ENCODE measurements around the gene SCNN1G.

SCNN1G gene

DNA sequence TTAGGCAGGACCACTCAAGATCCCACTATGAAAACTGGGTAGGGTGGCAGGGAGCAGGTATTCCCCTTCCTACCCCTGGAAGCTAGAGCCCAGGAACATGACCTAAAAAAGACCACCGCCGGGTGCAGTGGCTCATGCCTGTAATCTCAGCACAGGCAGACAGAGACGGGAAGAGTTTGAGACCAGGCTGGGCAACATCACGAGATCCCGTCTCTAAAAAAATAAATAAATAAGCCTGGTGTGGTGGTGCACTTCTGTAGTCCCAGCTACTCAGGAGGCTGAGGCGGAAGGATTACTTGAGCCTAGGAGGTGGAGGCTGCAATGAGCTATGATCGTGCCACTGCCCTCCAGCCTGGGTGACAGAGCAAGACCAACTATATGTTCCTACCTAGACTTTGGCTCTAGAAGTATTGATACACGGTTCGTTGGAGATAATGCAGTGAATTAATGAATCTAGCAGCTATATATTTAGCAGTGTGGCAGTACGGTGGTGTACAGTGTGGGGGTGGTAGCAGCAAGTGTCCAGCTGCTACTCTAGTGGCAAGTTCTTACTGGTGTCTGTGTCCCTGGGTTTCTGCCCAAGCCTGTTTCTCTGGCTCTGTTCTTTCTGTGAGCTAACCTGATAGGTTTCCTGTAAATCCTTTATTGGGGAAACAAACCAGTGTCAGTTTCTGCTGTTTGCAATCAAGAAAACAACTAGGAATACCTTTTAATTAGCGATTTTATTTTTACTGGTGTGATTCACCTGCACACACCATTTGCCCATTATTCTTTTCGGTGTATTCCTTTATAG lies 30.0 kb upstream of the SCNN1G start:
- FAIRE-seq = no peak

DNA sequence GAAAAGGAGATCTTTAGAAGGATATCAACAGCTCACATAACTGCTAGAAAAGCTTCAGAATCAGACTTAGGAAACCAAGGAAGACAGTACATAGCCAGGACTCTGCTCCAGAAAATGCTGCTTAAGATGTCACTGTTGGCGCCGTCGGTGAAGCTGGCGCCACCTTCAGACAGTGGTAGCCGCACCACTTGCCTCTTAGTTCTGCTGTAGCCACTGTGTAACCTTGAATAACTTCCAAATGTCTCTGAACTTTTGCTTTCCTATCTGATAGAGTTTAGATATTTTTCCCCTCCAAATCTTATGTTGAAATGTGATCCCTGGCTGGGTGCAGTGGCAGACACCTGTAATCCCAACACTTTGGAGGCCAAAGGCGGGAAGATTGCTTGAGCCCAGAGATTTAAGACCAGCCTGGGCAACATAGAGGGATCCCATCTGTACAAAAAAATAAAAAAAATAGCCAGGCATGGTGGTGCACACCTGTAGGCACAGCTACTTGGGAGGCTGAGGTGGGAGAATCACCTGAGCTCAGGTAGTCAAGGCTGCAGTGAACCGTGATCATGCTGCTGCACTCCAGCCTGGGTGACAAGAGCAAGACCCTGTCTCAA lies 27.0 kb upstream of the SCNN1G start:
- no peak for FAIRE-seq

DNA sequence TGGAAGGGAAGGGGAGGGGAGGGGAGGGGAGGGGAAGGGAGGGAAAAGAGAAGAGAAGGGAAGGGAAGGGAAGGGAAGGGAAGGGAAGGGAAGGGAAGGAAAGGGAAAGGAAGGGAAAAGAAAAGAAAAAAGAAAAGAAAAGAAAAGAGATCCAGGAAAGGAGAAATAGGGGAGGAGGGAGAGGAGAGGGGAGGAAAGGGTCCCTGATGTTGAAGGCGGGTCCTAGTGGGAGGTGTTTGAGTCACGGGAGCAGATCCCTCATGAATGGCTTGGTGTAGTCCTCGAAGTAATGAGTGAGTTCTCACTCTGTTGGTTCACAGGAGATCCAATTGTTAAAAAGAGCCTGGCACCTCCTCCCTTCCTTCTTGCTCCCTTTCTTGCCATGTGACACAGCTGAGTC lies 26.4 kb upstream of the SCNN1G start:
- no peak for FAIRE-seq

DNA sequence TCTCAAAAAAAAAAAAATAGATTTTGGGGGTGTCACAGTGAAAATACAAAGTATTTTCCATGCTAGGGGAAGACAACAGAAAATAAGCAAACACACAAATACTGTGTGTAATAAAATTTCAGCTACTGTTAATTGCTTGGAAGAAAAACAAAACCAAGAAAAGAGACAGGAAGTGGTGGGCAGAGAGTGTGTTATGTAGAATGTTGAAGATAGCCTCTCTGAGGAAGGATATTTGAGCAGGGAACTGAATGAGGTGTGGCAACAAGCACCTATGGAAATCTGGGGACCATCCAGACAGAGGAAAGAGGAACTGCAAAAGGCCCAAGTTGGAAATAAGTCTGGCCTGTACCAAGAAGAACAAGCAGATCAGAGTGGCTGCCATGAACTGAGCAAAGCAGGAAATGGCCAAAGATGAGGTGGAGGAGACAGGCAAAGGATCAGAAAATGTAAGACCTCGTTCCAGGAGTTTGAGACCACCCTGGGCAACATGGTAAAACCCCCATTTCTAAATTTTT lies 25.5 kb upstream of the SCNN1G start:
- no peak for FAIRE-seq

DNA sequence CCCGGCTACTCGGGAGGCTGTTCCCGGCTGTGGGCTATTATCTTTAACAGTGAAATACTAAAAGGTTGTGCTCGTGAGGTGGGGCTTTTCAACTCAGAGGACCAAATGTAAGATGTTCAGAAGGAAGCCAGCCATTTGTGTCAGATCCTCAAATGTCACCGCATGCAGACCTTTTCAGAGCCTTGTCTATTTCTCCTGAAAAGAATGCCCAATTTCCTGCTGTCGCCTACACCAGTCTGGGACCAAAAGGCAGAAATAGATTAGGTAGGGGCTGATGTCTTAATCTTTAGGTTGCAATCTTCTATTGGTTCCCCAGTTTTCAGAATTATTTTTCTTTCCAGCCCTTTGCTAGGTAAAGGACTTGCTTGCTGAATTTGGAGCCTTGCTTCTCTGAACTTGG lies 24.4 kb upstream of the SCNN1G start:
- no peak for FAIRE-seq

DNA sequence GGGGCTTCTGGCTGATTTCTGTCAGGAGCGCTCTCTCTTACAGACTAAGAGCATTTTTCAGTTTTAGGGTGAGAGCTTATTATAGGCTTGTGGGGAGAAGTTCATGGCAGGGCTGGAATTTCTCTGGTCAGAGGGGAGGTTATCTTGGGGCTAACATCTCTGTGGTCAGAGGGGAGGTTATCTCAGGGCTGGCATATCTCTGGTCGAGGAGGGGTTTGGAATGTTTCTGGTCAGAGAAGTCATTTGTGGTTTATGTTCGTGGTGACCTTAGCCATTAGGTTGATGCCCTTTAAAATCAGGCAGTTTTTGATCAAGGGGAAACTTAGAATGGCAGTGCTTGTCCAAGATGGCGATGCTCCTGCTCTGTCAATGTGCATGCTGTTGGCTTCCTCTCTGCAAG lies 22.5 kb upstream of the SCNN1G start:
- no peak for FAIRE-seq

DNA sequence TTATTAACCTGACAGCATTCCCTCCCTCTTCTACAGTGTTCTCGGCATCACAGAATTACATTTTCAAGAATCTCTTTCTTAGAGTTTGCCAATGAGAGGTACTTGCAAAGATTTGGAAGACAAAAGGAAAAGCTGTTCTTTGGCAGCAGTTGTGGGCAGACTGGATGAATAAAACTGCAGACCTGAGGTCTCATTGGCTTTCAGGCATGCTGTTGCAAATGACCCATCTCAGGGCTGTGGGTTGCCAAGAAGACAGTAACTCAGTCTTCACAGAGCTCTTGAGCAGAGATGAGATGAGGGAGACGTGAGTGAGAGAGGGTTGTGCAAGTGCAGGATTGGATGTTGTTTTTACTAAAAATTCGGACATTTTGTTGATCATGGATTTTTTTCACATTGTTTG lies 22.0 kb upstream of the SCNN1G start:
- FAIRE-seq = no peak

DNA sequence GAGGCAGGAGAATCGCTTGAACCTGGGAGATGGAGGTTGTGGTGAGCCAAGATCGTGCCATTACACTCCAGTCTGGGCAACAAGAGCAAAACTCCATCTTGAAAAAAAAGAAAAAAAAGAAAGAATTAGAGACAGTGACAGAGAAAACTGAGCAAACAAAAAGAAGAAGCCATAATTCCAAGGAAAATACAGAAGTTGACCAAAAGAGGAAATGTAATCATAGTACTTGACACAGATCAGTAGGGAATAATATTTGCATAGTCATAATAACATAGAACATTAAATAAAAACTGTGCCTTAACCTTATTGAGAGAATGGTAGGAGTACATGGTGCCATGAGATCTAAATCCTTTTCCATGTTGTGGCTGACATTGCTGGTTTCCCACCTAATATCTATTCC lies 18.6 kb upstream of the SCNN1G start:
- FAIRE-seq = no peak

DNA sequence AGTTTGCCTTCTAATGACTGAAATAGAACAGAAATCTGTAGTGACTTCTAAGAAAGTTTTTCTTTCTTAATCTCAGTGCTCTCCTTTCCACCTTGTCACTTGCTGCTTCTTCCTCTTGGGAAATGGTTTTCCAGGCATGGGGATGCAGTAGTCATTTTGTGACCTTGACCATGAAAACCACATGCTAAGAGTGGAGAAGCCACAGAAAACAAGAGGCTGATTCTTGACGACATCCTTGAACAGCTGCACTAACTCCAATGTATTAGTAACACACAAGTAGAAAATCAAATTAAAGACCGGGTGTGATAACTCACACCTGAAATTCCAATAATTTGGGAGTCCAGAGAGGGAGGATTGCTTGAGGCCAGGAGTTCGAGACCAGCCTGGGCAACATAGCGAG lies 17.8 kb upstream of the SCNN1G start:
- FAIRE-seq = no peak

DNA sequence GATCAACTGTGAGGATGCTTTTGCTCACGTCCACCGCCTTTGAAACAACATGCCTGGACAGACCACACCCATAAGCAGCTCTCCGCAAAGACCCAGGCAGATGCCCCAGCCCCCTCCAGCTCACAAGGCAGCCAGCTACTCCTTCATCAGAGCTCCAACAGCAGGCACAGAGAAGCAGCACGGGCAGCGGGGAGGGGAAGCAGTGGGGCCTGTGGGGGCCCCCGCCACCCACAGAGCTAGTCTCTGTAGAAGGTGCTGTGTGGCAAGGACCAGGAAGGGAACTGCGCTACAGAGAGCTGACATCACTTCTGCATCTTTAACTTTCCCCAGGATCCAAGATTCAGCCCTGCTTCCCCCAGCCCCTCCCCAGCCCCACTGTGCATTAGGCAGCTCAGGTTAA lies 10.0 kb upstream of the SCNN1G start:
- FAIRE-seq = no peak

DNA sequence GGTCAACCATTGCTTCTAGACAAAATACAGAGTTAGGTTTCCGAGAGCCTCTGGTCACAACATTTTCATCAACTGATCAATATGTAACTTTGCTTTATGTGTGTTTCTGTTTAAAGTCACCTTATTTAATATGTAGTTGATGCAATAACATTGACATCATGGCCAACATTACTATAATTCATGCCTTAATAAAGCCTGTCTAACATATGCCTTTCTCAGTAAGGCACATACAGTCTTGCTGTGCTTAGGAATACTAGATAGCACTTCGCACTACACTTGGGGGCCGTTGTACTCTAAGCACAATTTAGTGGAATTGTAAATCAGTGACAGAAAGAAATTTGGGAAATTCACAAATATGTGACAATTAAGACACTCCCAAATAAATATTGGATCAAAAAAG lies 9.6 kb upstream of the SCNN1G start:
- FAIRE-seq = no peak

DNA sequence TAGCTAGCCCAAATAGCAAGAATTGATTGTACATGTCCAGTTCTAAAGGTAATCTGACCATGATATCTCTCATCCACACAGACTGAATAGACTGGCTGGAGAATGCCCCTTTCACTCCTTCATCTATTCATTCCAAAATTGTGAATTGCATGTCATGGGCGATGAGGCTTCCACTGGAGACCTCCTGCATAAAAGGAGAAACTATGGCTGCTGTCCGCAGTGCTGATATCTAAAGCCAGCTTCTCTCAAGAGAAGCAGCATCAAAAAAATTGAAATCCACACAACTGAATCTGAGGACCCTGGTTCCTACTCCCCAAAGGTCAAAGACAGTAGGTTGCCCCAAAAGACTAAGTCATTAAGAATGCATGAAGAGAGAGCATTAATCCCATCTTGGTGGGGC lies 7.9 kb upstream of the SCNN1G start:
- no peak for FAIRE-seq

DNA sequence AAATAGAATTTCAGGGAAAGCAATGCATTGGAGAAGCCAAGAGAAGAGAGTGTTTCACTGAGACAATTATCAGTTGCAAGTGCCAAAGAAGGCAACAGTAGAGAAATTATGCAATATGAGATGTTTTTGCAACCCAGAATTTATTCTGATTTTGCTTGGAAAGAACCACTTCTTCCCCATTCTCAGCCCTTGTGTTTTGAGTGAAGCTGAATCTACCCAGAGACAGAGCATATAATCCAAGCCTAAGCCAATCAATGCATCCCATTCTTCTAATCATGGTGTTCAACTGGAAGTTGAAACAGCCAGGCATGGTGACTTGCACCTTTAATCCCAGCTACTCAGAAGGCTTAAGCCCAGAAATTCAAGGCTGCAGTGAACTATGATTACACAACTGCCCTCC lies 6.9 kb upstream of the SCNN1G start:
- FAIRE-seq = no peak

DNA sequence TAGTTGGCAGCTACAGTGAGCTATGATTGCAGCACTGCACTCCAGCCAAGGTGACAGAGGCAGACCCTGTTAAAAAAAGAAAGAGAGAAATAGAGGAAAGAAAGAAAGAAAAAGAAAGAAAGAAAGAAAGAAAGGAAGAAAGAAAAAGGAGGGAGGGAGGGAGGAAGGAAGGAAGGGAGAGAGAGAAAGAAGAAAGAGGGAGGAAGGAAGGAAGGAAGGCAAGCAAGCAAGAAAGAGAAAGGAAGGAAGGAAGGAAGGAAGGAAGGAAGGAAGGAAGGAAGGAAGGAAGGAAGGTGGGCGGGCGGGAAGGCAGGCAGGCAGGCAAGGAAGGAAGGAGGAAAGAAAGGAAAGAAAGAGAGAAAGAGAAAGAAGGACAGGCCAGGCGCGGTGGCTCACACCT lies 1.0 kb upstream of the SCNN1G start:
- FAIRE-seq = no peak

DNA sequence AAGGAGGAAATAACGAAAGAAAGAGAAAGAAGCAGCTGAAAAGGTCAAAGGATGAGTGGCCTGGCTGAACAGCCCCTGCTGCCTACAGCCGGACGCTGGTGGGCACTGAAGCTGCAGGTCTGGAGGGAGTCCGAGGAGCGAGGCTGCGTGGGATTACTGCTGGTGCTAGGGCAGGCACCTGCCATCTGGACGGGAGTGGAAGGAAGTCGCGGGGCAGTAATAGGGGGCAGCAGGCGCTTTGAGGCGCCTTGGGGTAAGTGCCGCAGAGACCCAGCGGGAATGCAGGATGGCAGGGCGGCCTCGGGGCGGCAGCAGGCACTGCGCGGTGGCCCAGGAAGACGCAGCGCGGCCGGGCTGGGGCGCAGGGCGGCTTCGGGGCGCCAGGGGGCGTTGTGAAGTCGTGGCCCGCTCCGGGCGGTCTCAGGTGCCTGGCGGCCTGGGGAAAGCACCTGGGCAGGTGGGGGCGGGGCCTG lies 303 bp upstream of the SCNN1G start:
- FAIRE-seq = no peak

DNA sequence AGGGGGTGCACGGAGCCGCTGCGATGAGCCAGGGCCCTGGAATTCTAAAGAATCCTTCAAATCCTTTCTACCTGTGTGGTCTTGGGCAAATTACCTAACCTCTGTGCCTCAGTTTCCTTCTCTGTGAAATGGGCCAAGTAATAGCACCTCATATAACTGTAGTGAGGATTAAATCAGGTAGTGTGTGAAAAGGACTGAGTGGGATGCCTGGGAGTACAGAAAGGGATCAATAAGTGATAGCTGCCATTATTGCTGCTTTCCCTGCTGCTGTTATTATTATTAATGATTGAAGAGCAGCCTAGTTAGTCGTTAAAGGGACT lies 958 bp downstream of the SCNN1G start:
- FAIRE-seq = no peak

DNA sequence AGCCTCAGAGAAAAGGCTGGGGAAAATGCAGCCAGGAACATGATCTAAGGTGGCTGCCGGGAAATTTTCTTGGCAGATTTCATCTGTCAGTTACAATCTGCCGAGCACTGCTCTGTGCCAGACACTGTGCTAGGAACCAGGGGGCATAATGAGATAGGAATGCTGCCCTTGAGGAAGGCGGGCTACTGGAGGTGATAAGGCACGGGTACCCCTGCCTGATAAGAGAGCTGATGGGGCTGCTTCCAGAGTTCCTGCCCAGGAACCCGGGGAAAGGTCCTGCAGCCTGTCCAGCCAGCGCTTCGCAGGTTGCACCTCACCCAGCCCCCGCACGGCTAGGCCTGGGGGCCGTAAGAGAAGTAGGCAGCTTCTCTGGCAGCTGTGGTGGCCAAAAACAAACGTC lies 3.1 kb downstream of the SCNN1G start:
- no peak for FAIRE-seq

DNA sequence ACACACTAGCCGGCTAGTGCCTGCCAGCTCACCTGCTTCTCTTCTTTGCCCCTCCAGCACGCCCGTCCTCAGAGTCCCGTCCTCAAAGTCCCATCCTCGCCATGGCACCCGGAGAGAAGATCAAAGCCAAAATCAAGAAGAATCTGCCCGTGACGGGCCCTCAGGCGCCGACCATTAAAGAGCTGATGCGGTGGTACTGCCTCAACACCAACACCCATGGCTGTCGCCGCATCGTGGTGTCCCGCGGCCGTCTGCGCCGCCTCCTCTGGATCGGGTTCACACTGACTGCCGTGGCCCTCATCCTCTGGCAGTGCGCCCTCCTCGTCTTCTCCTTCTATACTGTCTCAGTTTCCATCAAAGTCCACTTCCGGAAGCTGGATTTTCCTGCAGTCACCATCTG lies 3.6 kb downstream of the SCNN1G start:
- no peak for FAIRE-seq

DNA sequence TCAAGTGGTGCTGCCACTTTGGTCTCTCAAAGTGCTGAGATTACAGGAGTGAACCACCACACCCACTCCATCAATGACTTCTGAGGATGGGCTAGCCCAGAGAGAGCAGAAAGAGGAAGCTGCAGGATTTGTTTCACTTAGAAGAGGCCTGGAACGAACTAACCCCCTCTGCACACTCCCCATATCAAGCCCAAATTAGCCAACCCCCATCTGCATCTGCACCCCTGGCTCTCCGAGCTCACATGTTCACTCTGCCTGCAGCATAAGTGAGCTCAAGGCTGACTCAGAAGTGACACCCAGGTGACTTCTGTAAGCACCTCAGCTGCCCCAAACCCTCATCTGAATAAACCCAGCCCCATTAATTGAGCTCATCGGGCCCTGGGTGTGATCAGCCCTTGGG lies 4.8 kb downstream of the SCNN1G start:
- FAIRE-seq = no peak

DNA sequence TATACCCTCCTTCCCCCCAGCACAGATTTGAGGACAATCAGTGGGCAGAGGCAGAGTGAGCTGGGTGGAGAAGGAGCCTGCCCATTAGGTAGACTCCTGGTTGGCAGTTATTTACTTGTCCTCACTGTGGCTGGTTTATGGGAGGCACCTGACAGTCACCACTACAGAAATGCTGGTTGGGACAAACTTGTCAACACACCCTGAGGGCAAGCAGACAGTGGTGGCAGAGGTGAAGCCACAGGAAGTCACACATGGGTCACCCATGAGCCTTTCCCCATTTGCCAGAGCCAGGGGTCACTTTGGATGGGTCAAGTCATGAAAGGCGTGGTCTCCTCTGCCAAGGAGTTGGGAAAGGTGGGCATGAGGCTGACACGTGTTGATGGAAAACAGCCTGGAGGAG lies 6.4 kb downstream of the SCNN1G start:
- no peak for FAIRE-seq

DNA sequence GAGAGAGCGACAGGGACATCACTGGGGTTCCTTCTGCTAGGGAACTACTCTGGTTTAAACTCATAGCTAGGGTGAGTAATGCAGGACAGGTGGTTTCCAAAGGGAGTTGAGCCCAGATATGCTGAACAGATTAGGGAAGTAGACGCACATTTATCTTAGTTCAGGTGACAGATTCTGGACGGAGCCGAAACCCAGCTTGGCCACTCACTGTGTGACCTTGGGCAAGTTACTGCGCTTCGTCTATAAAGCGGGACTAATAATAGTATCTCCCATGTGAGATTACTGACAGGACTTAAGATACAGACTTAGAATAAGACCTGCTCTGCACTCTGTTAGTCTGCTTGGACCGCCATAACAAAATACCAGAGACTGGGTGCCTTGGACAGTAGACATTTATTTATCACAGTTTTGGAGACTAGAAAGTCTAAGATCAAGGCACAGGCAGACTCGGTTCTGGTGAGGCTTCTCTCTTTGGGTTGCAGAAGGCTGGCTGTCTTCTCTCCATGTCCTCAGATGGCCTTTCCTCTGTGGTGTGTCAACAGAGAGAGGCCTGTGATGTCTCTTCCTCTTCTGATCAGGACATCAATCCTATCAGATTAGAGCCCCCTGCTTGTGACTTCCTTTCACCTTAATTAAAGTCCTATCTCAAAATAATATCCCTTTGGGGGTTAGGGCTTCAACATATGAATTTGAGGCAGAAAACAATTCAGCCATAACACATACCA lies 12.1 kb downstream of the SCNN1G start:
- FAIRE-seq = no peak

DNA sequence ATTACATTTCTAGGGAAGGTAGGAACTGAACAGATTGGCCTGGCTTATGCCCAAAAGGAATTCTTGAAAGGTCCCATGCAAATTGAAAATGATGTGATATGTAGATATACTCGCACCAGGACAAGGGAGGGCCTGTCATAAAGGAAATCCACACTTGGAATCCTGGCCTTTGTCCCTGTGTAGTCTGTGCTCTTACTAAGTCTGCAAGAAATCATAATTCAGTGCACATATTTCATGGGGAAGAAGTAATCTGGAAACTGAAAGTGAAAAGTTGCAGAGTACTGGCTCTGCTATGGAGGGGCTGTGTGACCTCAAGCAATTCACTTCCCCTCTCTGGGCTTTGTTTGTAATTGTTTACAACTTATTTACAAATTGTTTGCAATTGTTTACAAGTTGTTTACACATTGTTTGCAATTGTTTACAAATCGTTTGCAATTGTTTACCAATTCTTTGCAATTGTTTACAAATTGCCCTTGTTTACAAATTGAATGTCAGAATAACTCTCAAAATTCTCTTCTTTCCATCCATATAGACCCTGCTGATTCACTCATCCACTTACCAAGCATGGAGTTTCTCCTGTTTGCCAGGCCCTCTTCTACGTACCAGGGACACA lies 12.9 kb downstream of the SCNN1G start:
- FAIRE-seq = no peak

DNA sequence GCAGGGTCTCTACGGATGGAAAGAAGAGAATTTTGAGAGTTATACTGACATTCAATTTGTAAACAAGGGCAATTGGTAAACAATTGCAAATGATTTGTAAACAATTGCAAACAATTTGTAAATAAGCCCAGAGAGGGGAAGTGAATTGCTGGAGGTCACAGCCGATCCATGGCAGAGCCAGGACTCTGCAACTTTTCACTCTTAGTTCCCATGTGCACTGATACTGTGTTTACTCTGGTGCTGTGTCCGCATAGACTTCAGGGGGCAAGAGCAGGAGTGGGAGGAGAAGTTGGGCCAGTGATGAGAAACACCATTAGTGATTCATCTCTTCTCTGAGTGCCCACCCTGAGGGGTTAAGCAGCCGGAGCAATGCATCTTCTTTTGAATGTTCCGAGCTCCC lies 14.0 kb downstream of the SCNN1G start:
- no peak for FAIRE-seq

DNA sequence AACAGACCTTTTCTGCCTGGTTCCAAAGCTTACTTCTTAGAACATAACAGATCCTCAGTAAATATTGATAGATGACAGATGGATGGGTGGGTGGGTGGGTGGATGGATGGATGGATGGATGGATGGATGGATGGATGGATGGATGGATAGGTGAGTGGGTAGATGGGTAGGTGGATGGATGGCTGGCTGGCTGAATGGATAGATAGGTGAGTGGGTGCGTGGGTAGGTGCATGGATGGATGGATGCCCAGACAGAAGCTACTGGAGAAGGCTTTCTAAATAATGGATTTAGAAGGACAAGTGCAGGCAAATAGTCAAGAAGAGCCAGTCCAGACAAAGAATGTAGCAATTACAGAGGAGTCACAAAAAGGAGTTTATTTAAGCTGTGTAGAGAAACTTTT lies 19.6 kb downstream of the SCNN1G start:
- FAIRE-seq = no peak

Measured in TTC549 (cell line).